Measurements from ENCODE around the gene CFAP77. TPM values are rescaled to one million over a fixed set of nuclear protein-coding genes. Genes with fewer than 3 reads are reported as not detected.

CFAP77 gene
- polyA plus RNA-seq, 1 of the 3 experiments (the other 2 are of a cell fraction): 1.1 TPM

- H3K79me2 ChIP-seq (ENCODE audit: insufficient read depth): no peaks in the 10 kb centered on the region
- H3K4me1 ChIP-seq (ENCODE audit: control insufficient read depth in 1 of 2, insufficient read depth in 2 of 2, low read depth in 1 of 2, low read length in 1 of 2): no peaks in the 10 kb centered on the region; a peak in 1 of 4 replicates
- H3K36me3 ChIP-seq (replicated peaks in 1 of 2; ENCODE audit: control insufficient read depth in 1 of 2, insufficient read depth in 2 of 2, low read length in 1 of 2): peaks cover 0 to 36% of the 10 kb centered on the region in 2 experiments
- TF ChIP-seq, protein P1, sequence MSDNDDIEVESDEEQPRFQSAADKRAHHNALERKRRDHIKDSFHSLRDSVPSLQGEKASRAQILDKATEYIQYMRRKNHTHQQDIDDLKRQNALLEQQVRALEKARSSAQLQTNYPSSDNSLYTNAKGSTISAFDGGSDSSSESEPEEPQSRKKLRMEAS (IDR thresholded peaks at IDR 0.05; ENCODE audit: low read depth): no peak
- TF ChIP-seq NFIC (IDR thresholded peaks at IDR 0.05; ENCODE audit: borderline replicate concordance): no peak
- TF ChIP-seq, protein P2, sequence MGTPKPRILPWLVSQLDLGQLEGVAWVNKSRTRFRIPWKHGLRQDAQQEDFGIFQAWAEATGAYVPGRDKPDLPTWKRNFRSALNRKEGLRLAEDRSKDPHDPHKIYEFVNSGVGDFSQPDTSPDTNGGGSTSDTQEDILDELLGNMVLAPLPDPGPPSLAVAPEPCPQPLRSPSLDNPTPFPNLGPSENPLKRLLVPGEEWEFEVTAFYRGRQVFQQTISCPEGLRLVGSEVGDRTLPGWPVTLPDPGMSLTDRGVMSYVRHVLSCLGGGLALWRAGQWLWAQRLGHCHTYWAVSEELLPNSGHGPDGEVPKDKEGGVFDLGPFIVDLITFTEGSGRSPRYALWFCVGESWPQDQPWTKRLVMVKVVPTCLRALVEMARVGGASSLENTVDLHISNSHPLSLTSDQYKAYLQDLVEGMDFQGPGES (IDR thresholded peaks at IDR 0.05; ENCODE audit: low read depth, low read length): no peak
- TF ChIP-seq FOXM1 (IDR thresholded peaks at IDR 0.05; ENCODE audit: low read depth): no peak
- no peak for TF ChIP-seq USF2 (IDR thresholded peaks at IDR 0.05; ENCODE audit: borderline replicate concordance, low read depth, low read length)
- TF ChIP-seq ELF1 (IDR thresholded peaks at IDR 0.05): no peak
- no peak for TF ChIP-seq TCF12 (IDR thresholded peaks at IDR 0.05)
- no peak for TF ChIP-seq TEAD4 (IDR thresholded peaks at IDR 0.05; ENCODE audit: borderline replicate concordance, insufficient read depth)
- no peak for TF ChIP-seq RAD21 (IDR thresholded peaks at IDR 0.05; ENCODE audit: low read length)
- TF ChIP-seq, protein P3, sequence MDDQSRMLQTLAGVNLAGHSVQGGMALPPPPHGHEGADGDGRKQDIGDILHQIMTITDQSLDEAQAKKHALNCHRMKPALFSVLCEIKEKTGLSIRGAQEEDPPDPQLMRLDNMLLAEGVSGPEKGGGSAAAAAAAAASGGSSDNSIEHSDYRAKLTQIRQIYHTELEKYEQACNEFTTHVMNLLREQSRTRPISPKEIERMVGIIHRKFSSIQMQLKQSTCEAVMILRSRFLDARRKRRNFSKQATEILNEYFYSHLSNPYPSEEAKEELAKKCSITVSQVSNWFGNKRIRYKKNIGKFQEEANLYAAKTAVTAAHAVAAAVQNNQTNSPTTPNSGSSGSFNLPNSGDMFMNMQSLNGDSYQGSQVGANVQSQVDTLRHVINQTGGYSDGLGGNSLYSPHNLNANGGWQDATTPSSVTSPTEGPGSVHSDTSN (IDR thresholded peaks at IDR 0.05): no peak
- TF ChIP-seq EP300 (IDR thresholded peaks at IDR 0.05; ENCODE audit: borderline replicate concordance in 1 of 2, low read depth in 1 of 2, low read length in 1 of 2): no peak
- no peak for DNase-seq
- CTCF ChIA-PET: no interaction called here
- no peak overlapping the region for H3K27ac ChIP-seq (ENCODE audit: low read depth in 2 of 2, low read length in 1 of 2)
- peaks cover 38% of the 10 kb centered on the region for H3K27me3 ChIP-seq (ENCODE audit: insufficient read depth)
- H3K9me3 ChIP-seq: no peaks in the 10 kb centered on the region
- H3K9ac ChIP-seq: no peak overlapping the region
- no peaks in the 10 kb centered on the region for H3K9me2 ChIP-seq
- WGBS (ENCODE audit: low lambda C conversion rate): 95% methylated on average over 9 of the region's 9 CpGs
- POLR2A ChIA-PET: no interaction called here
- no peak overlapping the region for H2AFZ ChIP-seq (ENCODE audit: low read depth)
- no peak overlapping the region for H3K4me2 ChIP-seq
- no peak overlapping the region for H3K4me3 ChIP-seq (ENCODE audit: low read depth in 2 of 2, low read length in 1 of 2)
- peaks cover 30% of the 10 kb centered on the region for H4K20me1 ChIP-seq (ENCODE audit: insufficient read depth)
- peaks cover 3% of the 10 kb centered on the region for H3F3A ChIP-seq (replicated peaks; ENCODE audit: insufficient read depth)
Measured at GRCh38 chr9:132591751-132592314, 181.8 kb downstream of the CFAP77 start.

- H3K36me3 ChIP-seq (replicated peaks in 1 of 2; ENCODE audit: control insufficient read depth in 1 of 2, insufficient read depth in 2 of 2, low read length in 1 of 2): peaks cover 0 to 41% of the 10 kb centered on the region in 2 experiments
- H2AFZ ChIP-seq (ENCODE audit: low read depth): no peak overlapping the region
- no peaks in the 10 kb centered on the region for H3K9me2 ChIP-seq
- no peak overlapping the region for H3K4me2 ChIP-seq
- peaks cover 28% of the 10 kb centered on the region for H4K20me1 ChIP-seq (ENCODE audit: insufficient read depth)
- DNase-seq: no peak
- H3K27ac ChIP-seq (ENCODE audit: low read depth in 2 of 2, low read length in 1 of 2): no peak overlapping the region
- TF ChIP-seq TCF12 (IDR thresholded peaks at IDR 0.05) (no peak), FOSL2 (IDR thresholded peaks at IDR 0.05; ENCODE audit: borderline replicate concordance, low read depth) (no peak), NFIC (IDR thresholded peaks at IDR 0.05; ENCODE audit: borderline replicate concordance) (no peak), RXRA (IDR thresholded peaks at IDR 0.05; ENCODE audit: borderline replicate concordance, low read depth) (no peak), FOXJ3 (CRISPR knock-in tag; IDR thresholded peaks at IDR 0.05) (no peak), RAD21 (IDR thresholded peaks at IDR 0.05; ENCODE audit: low read length) (no peak), NRF1 (IDR thresholded peaks at IDR 0.05; ENCODE audit: low read depth, low read length) (no peak), POLR2AphosphoS5 (IDR thresholded peaks at IDR 0.05; ENCODE audit: low read depth, low read length) (no peak), TAF1 (IDR thresholded peaks at IDR 0.05; ENCODE audit: borderline replicate concordance, low read depth, low read length) (no peak), FOXM1 (IDR thresholded peaks at IDR 0.05; ENCODE audit: low read depth) (no peak)
- TF ChIP-seq, protein P3 (IDR thresholded peaks at IDR 0.05): no peak
- TF ChIP-seq, protein P2 (IDR thresholded peaks at IDR 0.05; ENCODE audit: low read depth, low read length): no peak
- TF ChIP-seq, protein P4, sequence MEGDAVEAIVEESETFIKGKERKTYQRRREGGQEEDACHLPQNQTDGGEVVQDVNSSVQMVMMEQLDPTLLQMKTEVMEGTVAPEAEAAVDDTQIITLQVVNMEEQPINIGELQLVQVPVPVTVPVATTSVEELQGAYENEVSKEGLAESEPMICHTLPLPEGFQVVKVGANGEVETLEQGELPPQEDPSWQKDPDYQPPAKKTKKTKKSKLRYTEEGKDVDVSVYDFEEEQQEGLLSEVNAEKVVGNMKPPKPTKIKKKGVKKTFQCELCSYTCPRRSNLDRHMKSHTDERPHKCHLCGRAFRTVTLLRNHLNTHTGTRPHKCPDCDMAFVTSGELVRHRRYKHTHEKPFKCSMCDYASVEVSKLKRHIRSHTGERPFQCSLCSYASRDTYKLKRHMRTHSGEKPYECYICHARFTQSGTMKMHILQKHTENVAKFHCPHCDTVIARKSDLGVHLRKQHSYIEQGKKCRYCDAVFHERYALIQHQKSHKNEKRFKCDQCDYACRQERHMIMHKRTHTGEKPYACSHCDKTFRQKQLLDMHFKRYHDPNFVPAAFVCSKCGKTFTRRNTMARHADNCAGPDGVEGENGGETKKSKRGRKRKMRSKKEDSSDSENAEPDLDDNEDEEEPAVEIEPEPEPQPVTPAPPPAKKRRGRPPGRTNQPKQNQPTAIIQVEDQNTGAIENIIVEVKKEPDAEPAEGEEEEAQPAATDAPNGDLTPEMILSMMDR (IDR thresholded peaks at IDR 0.05): no peak
- TF ChIP-seq, protein P1 (IDR thresholded peaks at IDR 0.05; ENCODE audit: low read depth): no peak
- POLR2A ChIA-PET: no interaction called here
- H3K9me3 ChIP-seq: no peaks in the 10 kb centered on the region
- no peak overlapping the region for H3K9ac ChIP-seq
- H3K27me3 ChIP-seq (ENCODE audit: insufficient read depth): peaks cover 32% of the 10 kb centered on the region
- 92% methylated on average over 8 of the region's 8 CpGs for WGBS (ENCODE audit: low lambda C conversion rate)
- H3K4me1 ChIP-seq (ENCODE audit: control insufficient read depth in 1 of 2, insufficient read depth in 2 of 2, low read depth in 1 of 2, low read length in 1 of 2): no peaks in the 10 kb centered on the region; a peak in 1 of 4 replicates
- H3K4me3 ChIP-seq (ENCODE audit: low read depth in 2 of 2, low read length in 1 of 2): no peak overlapping the region
- no peaks in the 10 kb centered on the region for H3K79me2 ChIP-seq (ENCODE audit: insufficient read depth)
- CTCF ChIA-PET: no interaction called here
- H3F3A ChIP-seq (replicated peaks; ENCODE audit: insufficient read depth): peaks cover 3% of the 10 kb centered on the region
Measured at GRCh38 chr9:132592451-132592850, 182.4 kb downstream of the CFAP77 start.
